Cardiac septum (tissue), 1 donor: ENCODE data around the gene AMER2. TPM values are rescaled to one million over a fixed set of nuclear protein-coding genes. Genes with fewer than 3 reads are reported as not detected.

Source experiments
- DNase-seq: peaks from one replicate; pipeline ENCODE4 v3.0.0-alpha.2; 2020; ENCODE audit warnings: low spot score
- intact Hi-C: fragments of 100-400 bp; cut with DNase I; formaldehyde crosslinking; loops from one replicate; pipeline ENCODE4 v1.14.0; 2022
- long read RNA-seq: library from polyadenylated mRNA; unstranded; transcript quantifications from one replicate; pipeline ENCODE4 v2.0.0, GENCODE V29; 2021
- total RNA-seq: library from RNA; stranded (reverse); fragmentation: NEBNext Ultra II Directional; extraction: Animal tissue kit (Norgen Biotek cat#: 25700); gene quantifications from one replicate; pipeline ENCODE4 v1.2.1, GENCODE V29; 2021
- donor health status: DM: no; HTN: no; CAD: no.

The AMER2 gene
- total RNA-seq: not detected
- long read RNA-seq: 0 reads

DNA sequence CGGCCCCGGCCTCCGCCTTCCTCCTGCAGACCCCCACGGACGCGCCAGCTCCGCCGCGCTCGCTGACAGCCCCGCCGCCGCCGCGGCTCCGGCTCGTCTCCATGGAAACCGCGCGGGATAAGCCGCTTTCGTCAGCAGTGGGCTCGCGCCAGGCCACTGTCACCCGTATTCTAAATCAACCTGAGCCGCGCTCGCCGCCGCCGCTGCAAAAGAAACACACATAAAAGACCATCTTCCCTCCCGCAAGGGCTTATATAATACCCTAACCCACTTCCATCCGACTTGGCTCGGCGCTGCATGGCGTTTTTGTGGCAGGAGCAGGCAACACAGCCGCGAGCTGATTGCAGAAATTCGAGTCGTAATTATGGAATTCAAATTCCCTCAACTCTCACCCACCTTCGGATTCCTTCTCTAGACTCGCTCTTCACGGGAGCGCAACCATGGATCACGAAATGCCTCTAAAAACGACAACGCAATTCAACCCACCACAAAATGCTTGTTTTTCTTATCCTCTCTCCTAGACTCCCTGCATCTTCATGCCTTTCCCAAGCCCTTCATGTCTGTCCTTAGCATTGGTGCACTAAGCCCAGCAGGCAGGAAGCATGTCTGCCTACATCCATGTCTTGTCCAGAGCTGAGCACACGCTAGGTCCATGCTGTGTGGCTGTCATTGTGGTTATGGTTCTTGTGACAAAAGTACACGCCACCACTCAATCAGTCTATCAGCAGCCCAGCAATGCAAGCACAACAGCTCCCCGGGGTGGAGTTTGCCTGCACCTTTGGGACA, at the start of gene AMER2:
AMER2 (minus strand) TSS at position 772 of the 786 bp plus-strand sequence; CDS start at position 103, 669 bp downstream.
- DNase-seq: no peak
- intact Hi-C loops: no loop called here

GRCh38 chr13:25218019-25218418, 45.9 kb upstream of the AMER2 start:
- intact Hi-C loops: no loop called here
- no peak for DNase-seq

DNA sequence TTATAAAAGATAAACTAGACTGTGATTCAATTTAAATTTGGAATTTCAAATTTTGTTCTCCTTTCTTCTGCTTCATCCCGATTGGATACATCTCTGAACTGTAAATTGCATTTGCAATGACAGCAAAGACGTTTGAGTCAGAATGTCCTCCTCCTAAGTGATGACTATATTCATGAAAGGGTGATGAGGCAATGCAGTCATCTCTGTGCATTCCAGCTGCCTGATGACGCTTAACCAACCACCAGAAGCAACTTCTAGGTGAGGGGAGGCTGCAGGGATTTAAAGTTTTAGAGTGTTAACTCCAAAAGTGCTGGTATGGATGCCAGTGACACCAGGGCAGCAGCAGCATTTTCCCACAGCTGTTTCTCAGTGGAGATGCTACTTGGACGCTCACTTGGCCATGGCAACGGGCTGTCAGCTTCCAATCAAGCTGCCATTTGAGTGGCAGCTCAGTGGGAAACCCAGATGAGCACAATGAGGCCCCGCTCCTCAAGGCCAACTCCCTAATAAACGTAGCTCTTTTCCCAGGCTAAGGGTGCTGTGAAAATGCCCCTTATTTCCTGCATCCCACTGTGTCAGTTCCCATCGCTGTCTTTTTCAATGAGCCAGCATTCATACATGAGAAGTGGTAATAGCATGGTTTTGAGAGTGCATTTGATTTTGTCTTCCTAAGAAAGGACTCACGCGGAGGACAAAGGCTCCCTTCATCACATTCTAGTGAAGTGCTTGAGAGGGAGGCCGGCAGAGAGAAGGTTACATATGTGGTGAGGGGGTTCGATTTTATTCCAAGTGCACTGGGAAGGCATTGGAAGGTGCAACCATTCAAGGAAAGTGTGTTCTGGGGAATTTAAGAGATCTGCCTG, 45.2 kb upstream of the AMER2 start:
- DNase-seq: no peak

GRCh38 chr13:25215253-25215575, 43.1 kb upstream of the AMER2 start:
- DNase-seq: no peak
- intact Hi-C loops: no loop called here

More for the DNA sequence above, 45.2 kb upstream of the AMER2 start:
- intact Hi-C loops: no loop called here

DNA sequence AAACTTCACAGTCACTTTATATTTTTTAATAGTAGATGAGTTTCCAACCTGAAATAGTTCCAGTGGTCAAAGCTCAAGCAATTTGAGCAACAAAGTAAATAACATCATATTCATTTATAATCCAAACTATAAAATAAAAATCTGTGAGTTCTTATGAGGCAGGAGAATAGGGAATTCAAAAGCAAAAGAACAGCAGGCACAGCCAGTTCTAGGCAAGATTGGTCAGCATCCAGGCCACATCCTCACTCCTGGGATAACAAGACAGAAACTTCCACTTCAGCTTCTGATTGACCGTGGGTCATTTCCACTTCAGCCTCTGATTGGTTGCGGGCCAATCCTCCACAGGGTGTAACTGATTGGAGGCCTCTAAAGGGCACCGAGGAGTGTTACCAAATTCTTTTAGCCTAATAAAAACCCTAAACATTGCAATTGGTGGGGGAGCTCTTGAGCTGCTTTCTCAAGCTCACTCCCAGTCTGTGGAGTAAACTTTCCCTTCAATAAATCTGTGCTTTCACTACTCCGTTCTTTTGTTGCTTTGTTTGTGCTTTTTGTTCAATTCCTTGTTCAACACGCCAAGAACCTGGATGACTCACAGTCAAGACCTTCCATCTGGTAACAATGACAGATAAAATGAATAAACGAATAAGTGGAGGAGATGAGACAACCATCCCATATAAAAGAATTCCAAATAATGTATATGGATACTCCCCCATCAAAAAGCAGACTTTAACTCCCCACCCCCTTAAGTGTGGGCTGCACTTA, 42.6 kb upstream of the AMER2 start:
- intact Hi-C loops: no loop called here
- DNase-seq: no peak

DNA sequence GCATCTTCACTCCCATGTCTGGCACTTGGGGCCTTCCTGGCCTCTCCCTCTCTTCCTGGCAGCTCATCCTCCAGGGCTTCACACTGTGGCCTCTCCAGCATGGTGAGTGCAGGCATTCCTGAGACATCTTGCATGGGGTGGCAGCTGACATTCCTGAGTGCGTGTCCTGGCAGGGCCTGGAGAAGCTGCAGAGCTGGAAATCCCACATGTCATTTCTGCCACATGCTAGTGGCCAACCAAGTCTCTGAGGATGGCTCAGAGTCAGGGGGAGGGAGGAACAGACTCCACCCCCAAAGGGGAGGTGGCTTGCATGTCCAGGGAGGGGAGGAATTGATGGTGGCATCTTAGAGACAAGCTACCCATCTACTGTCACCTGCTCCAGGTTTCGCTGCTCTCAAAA, 41.6 kb upstream of the AMER2 start:
- intact Hi-C loops: no loop called here
- DNase-seq: no peak

- no peak for DNase-seq
- intact Hi-C loops: no loop called here
These were observed 38.9 kb upstream of the AMER2 start for GRCh38 chr13:25210842-25211569.

- DNase-seq: no peak
- intact Hi-C loops: no loop called here
These were observed 35.3 kb upstream of the AMER2 start for GRCh38 chr13:25207291-25207810.

DNA sequence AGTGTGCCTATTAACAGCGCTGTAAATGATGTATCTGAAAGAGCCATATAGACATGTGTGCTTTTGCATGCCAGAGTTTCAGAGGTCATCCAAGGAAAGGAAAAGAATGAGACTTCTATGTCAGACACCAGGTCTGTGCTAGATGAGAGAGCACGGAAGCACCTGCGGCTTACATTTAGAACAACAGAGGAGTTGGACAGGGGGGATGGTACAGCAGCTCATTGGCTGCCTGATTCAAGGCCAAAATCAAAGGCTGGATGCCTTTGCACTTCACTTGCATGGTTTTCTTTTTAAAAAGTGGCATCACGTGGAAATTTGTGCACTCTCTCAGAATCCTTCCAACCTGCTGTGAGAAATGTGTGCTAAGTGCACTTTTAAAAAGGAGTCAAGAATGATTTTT, 32.8 kb upstream of the AMER2 start:
- intact Hi-C loops: no loop called here
- DNase-seq: no peak

GRCh38 chr13:25203127-25203740, 31.1 kb upstream of the AMER2 start:
- intact Hi-C loops: no loop called here
- no peak for DNase-seq

DNA sequence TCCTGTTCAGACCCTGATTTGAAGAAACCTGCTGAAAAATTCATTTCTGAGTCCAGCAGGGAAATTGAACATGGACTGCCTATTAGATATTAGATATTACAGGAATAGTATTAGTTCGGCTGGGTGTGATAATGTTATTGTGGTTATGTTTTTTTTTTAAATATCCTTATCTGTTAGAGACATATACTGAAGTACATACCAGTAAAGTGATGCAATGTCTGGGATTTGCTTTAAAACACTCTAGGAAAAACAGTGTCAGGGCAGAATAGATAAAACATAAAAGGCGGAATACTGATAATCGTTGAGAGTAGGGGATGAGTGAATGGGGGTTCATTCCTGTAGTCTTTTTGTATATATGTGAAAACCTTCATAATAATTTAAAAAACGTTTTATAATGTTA, 28.7 kb upstream of the AMER2 start:
- intact Hi-C loops: no loop called here
- no peak for DNase-seq

- intact Hi-C loops: no loop called here
- DNase-seq: no peak
These were observed 26.6 kb upstream of the AMER2 start for GRCh38 chr13:25198647-25199046.

DNA sequence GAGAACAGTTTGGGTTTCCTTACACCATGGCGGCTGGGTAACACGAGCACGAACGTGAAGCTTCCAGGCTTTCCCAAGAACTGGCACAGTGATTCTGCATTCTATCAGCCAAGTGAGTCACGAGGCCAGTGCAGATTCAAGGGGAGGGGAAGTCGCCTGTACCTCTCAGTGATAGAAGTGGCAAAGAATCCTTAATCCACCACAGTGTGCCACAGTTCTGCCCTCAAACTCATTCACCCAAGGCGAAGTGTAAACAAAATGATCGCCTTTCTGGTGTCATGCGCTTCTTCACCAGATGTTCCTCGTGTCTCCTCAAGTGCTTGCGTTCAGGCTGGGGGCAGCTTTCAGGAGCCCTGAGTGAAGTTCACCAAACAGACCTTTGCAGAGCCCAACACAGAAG, 24.9 kb upstream of the AMER2 start:
- intact Hi-C loops: no loop called here
- no peak for DNase-seq

DNA sequence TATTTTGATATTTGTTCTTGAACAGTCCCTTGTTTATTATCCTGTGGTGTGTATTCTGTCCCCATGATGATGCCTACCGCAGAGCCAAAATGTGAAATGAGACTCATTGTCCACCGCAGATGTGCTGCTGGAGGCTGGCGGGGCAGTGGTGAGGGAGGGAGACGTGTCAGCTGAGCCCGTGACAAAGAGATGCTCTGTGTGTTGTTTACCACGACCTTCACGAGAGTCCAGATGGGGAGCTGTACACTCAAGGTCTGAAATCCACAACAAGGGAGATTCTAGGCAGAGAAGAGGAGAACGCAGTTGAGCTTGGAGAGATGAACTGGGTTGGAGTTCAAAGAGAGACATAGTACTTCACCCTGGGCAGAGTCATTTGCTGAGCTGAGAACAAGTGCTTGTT, 20.8 kb upstream of the AMER2 start:
- intact Hi-C loops: no loop called here
- DNase-seq: no peak

- DNase-seq: no peak
- intact Hi-C loops: no loop called here
These were observed 20.4 kb upstream of the AMER2 start for GRCh38 chr13:25192489-25192888.

GRCh38 chr13:25192052-25192451, 20.0 kb upstream of the AMER2 start:
- DNase-seq: no peak
- intact Hi-C loops: no loop called here

- no peak for DNase-seq
- intact Hi-C loops: no loop called here
These were observed 18.7 kb upstream of the AMER2 start for GRCh38 chr13:25190771-25191170.

DNA sequence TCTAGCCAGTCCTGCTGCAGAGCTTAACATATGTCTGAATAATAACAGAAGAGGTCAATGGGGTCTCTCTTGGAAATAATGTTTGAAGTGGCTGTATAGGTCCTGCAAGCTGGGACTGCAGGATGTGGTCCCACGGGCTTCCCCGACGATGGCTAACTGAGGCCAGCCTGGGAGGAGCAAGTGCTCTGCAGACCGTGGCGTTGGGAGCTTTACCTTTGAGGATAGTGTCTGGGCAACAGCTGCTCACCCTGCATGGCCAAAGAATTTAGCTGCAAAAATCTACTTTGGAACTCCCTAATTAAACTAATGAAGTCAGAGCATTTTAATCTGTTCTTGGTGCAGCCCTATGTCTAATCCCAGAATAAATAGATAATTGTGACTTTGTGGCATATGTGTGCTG, 18.2 kb upstream of the AMER2 start:
- no peak for DNase-seq
- intact Hi-C loops: no loop called here

GRCh38 chr13:25187596-25187995, 15.5 kb upstream of the AMER2 start:
- intact Hi-C loops: no loop called here
- DNase-seq: no peak
